ENCODE results near the gene CDC26. TPM values are rescaled to one million over a fixed set of nuclear protein-coding genes. Genes with fewer than 3 reads are reported as not detected.

CDC26 gene
- total and polyA plus RNA-seq, 10 of the 15 experiments (the other 5 are each of a cell fraction or from before 2014, with no cell fraction given) = 28.2 to 156 (median 61.5) TPM

DNA sequence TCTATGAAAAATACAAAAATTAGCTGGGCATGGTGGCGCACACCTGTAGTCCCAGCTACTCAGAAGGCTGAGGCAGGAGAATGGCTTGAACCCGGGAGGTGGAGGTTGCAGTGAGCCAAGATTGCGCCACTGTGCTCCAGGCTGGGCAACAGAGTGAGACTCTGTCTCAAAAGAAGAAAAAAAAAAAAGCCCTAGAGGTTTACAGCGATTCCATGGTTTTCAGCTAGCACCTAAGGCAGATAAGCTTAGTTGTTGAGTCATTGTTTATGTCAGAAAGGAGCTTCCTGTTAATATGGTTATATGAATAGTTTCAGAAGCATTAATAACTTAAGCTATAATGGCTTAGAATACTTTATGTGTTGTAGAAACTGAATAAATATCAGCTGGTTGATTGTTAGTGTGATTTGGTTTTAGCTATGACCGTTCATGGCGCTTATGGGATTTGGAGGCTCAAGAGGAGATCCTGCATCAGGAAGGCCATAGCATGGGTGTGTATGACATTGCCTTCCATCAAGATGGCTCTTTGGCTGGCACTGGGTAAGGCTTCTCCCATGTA, 14.8 kb upstream of the CDC26 start:
- H3K4me2 ChIP-seq (ENCODE audit: control insufficient read depth, insufficient read depth) = no peak overlapping the region
- FAIRE-seq (no peak), DNase-seq (ENCODE audit: low read depth, low spot score) (no peak), ATAC-seq (no peak)
- in situ Hi-C loops (cut with MboI) = no loop called here
- RAD21 ChIA-PET (ENCODE audit: unreplicated experiment) = interaction anchor here (1.3 kb wide), 1 partner anchor 368 kb away, joined by 3 read pairs; no protein-coding TSS in a partner anchor
- H3K9ac ChIP-seq (ENCODE audit: control insufficient read depth, insufficient read depth, low read length) = no peak overlapping the region
- H3K4me1 ChIP-seq (ENCODE audit: control insufficient read depth, insufficient read depth, low read length) = no peaks in the 10 kb centered on the region
- no peak overlapping the region for H3K27ac ChIP-seq (ENCODE audit: control insufficient read depth, insufficient read depth)
- no peaks in the 10 kb centered on the region for H3K9me3 ChIP-seq (replicated peaks; ENCODE audit: control insufficient read depth, insufficient read depth, low read length)
- H3K27me3 ChIP-seq (replicated peaks in 1 of 2; ENCODE audit: control insufficient read depth in 2 of 2, insufficient read depth in 2 of 2, low read length in 1 of 2) = no peaks in the 10 kb centered on the region
- CTCF ChIA-PET = interaction anchor here (0.9 to 1.0 kb wide), 2 partner anchors 50 to 365 kb away, joined by 3 to 4 read pairs; partner anchors contain the start of gene WDR31
- TF ChIP-seq CBX3 (IDR thresholded peaks at IDR 0.05; ENCODE audit: borderline replicate concordance, low read depth) = no peak
- no peak for TF ChIP-seq POLR2AphosphoS5 (IDR thresholded peaks at IDR 0.05; ENCODE audit: low read length)
- TF ChIP-seq SMARCA5 (IDR thresholded peaks at IDR 0.05) = no peak
- no peak for TF ChIP-seq RAD51 (IDR thresholded peaks at IDR 0.05)
- no peak for TF ChIP-seq WRNIP1 (IDR thresholded peaks at IDR 0.05; ENCODE audit: borderline replicate concordance, low read depth, low read length)
- TF ChIP-seq POLR2A (IDR thresholded peaks at IDR 0.05; ENCODE audit: low read depth, low read length) = no peak
- TF ChIP-seq IKZF2 (IDR thresholded peaks at IDR 0.05) = no peak
- TF ChIP-seq, protein P1, sequence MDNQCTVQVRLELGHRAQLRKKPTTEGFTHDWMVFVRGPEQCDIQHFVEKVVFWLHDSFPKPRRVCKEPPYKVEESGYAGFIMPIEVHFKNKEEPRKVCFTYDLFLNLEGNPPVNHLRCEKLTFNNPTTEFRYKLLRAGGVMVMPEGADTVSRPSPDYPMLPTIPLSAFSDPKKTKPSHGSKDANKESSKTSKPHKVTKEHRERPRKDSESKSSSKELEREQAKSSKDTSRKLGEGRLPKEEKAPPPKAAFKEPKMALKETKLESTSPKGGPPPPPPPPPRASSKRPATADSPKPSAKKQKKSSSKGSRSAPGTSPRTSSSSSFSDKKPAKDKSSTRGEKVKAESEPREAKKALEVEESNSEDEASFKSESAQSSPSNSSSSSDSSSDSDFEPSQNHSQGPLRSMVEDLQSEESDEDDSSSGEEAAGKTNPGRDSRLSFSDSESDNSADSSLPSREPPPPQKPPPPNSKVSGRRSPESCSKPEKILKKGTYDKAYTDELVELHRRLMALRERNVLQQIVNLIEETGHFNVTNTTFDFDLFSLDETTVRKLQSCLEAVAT (IDR thresholded peaks at IDR 0.05) = no peak
- no peak for TF ChIP-seq RCOR1 (conservative IDR thresholded peaks at IDR 0.05; ENCODE audit: low read depth, low read length)
- TF ChIP-seq BMI1 (IDR thresholded peaks at IDR 0.05; ENCODE audit: borderline replicate concordance) = no peak
- TF ChIP-seq TCF12 (IDR thresholded peaks at IDR 0.05; ENCODE audit: low read depth, low read length) = no peak
- no peak for TF ChIP-seq ZNF274 (IDR thresholded peaks at IDR 0.05; ENCODE audit: insufficient read depth, insufficient read length)
- no peak for TF ChIP-seq NFYB (IDR thresholded peaks at IDR 0.05; ENCODE audit: insufficient read depth, low read depth, low read length)
- no peak for TF ChIP-seq NR2C2 (IDR thresholded peaks at IDR 0.05; ENCODE audit: borderline replicate concordance, control insufficient read depth, insufficient read length, low read depth)
- TF ChIP-seq MTA2 (IDR thresholded peaks at IDR 0.05; ENCODE audit: low read depth) = no peak
- no peak for TF ChIP-seq CHD1 (IDR thresholded peaks at IDR 0.05; ENCODE audit: low read depth, low read length)
- TF ChIP-seq MTA3 (IDR thresholded peaks at IDR 0.05; ENCODE audit: borderline replicate concordance, low read length) = no peak
- no peak for TF ChIP-seq GABPA (IDR thresholded peaks at IDR 0.05; ENCODE audit: low read depth)
- H3K4me3 ChIP-seq = no peak overlapping the region
- BruUV-seq (replicated peaks) = no TSS peak
- H2AFZ ChIP-seq (ENCODE audit: control insufficient read depth, low read depth, low read length) = no peak overlapping the region
- H3K36me3 ChIP-seq (ENCODE audit: control insufficient read depth in 2 of 2, insufficient read depth in 2 of 2, low read length in 1 of 2) = peaks cover 14 to 22% of the 10 kb centered on the region in 2 experiments
- 98% methylated on average over 6 of the region's 6 CpGs for WGBS (ENCODE audit: insufficient coverage, insufficient replicate concordance, low lambda C conversion rate, missing lambda C conversion rate)
- H3K79me2 ChIP-seq (ENCODE audit: control insufficient read depth, insufficient read depth, low read length) = no peaks in the 10 kb centered on the region
- POLR2A ChIA-PET = interaction anchor here (1.0 kb wide), 1 partner anchor 120 kb away, joined by 3 read pairs; the partner anchor contains the start of genes C9orf43 and POLE3
- SMC1A ChIA-PET (ENCODE audit: uncharacterized antibody, unreplicated experiment) = interaction anchor here (1.3 kb wide), 1 partner anchor 28 kb away, joined by 3 read pairs; no protein-coding TSS in a partner anchor
- no peaks in the 10 kb centered on the region for H4K20me1 ChIP-seq (ENCODE audit: control insufficient read depth, insufficient read depth)
- intact Hi-C loops (cut with micrococcal nuclease; ENCODE audit: unreplicated experiment) = no loop called here

Data from GM12878 (cell line).